Mucosa of rectum (tissue), 2 donors: ENCODE results near the gene LGALS4.
"Not testable (repeated sequence)": the region's sequence is repeated elsewhere in the genome, so short reads cannot be mapped to it uniquely, and the experiment has no call there.

Source experiments
- H3K27ac ChIP-seq, 2 donors: one replicate each; pipeline ENCODE4 v1.7.0; 2013; ENCODE audit warnings: inconsistent platforms in 2 of 2, low read depth in 2 of 2, low read length in 2 of 2
- H3K27me3 ChIP-seq, 2 donors: one replicate each; pipeline ENCODE4 v1.7.0; 2013; ENCODE audit warnings: low read length in 2 of 2; ENCODE audit not compliant: control insufficient read depth in 2 of 2, insufficient read depth in 2 of 2
- H3K36me3 ChIP-seq, 2 donors: one replicate each; pipeline ENCODE4 v1.7.0; 2013; ENCODE audit warnings: low read length in 2 of 2; ENCODE audit not compliant: control insufficient read depth in 2 of 2, insufficient read depth in 2 of 2
- H3K4me1 ChIP-seq, 2 donors: one replicate each; pipeline ENCODE4 v1.7.0; 2013; ENCODE audit warnings: low read length in 2 of 2, mild to moderate bottlenecking in 1 of 2; ENCODE audit not compliant: control insufficient read depth in 2 of 2, insufficient read depth in 2 of 2
- H3K4me3 ChIP-seq, 2 donors: one replicate each; pipeline ENCODE4 v1.7.0; 2013; ENCODE audit warnings: low read length in 2 of 2
- H3K9ac ChIP-seq, 2 donors: one replicate each; pipeline ENCODE4 v1.7.0; 2013; ENCODE audit warnings: low read length in 2 of 2, low read depth in 1 of 2, mild to moderate bottlenecking in 1 of 2
- H3K9me3 ChIP-seq, 2 donors: one replicate each; pipeline ENCODE4 v1.7.0; 2013; ENCODE audit warnings: low read length in 2 of 2; ENCODE audit not compliant: control insufficient read depth in 2 of 2
- donor health status: healthy.
- donor health status: Normal muscosa, but diverticular disease.

LGALS4 gene

DNA sequence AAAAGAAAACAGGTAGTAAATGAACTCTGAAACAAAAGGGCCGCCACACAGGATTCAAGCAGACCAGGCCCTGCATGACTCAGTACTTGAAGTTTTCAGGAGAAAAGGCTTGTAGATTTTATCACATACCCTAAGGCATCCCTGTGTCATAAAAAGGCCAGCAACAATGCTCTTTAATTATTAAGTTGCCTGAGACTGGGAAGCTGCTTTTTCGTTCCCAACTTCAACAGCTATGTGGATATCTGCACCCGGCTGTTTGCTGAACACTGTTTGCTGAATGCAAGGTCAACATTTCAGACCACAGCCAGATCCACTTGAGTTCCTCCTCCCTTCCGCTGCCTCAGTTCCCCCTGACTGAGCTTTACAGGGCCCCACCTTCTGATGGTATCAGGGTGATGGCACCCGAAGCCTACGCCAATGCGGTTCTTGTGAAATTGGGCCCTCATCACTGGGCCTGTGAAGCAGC is 24.9 kb upstream of the LGALS4 start:
- Histone ChIP-seq H3K36me3 (peaks cover 67 to 71% of the 10 kb centered on the region in 2 donors), H3K4me3 (no peak overlapping the region), H3K4me1 (peaks cover 2 to 4% of the 10 kb centered on the region in 2 donors), H3K9ac (no peak overlapping the region), H3K9me3 (no peaks in the 10 kb centered on the region), H3K27ac (no peak overlapping the region), H3K27me3 (no peaks in the 10 kb centered on the region)

- Histone ChIP-seq H3K9me3 (no peaks in the 10 kb centered on the region), H3K4me3 (no peak overlapping the region), H3K27ac (no peak overlapping the region), H3K4me1 (peaks cover 6 to 8% of the 10 kb centered on the region in 2 donors), H3K36me3 (peaks cover 62 to 65% of the 10 kb centered on the region in 2 donors), H3K9ac (no peak overlapping the region), H3K27me3 (no peaks in the 10 kb centered on the region)
Observed at GRCh38 chr19:38836983-38837626, 24.4 kb upstream of the LGALS4 start.

- Histone ChIP-seq H3K4me1 (peaks cover 7 to 9% of the 10 kb centered on the region in 2 donors), H3K36me3 (peaks cover 55 to 58% of the 10 kb centered on the region in 2 donors), H3K9me3 (no peaks in the 10 kb centered on the region), H3K27ac (no peak overlapping the region), H3K27me3 (no peaks in the 10 kb centered on the region), H3K4me3 (no peak overlapping the region), H3K9ac (no peak overlapping the region)
Observed at GRCh38 chr19:38836159-38836982, 23.6 kb upstream of the LGALS4 start.

DNA sequence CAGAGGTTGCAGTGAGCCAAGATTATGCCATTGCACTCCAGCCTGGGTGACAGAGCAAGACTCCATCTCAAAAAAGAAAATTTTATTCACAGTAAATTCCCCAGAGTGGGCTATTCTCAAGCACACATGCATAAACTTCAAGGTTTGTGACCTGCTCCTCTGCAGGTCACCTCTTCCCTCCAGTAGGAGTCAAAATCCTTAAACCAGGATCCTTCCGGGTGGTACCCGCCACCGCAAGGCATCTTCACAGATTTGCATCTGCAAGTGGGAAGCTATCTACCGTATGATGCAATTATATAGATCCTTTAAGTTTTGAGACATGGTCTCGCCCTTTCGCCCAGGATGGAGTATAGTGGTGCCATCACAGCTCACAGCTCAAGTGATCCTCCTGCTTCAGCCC is 21.8 kb upstream of the LGALS4 start:
- H3K36me3 ChIP-seq, result peaks cover 42 to 50% of the 10 kb centered on the region in 2 donors
- H3K9me3 ChIP-seq, result no peaks in the 10 kb centered on the region
- no peaks in the 10 kb centered on the region for H3K27me3 ChIP-seq
- H3K4me1 ChIP-seq, result peaks cover 17 to 18% of the 10 kb centered on the region in 2 donors
- H3K27ac ChIP-seq, result no peak overlapping the region
- no peak overlapping the region for H3K9ac ChIP-seq
- H3K4me3 ChIP-seq, result no peak overlapping the region

DNA sequence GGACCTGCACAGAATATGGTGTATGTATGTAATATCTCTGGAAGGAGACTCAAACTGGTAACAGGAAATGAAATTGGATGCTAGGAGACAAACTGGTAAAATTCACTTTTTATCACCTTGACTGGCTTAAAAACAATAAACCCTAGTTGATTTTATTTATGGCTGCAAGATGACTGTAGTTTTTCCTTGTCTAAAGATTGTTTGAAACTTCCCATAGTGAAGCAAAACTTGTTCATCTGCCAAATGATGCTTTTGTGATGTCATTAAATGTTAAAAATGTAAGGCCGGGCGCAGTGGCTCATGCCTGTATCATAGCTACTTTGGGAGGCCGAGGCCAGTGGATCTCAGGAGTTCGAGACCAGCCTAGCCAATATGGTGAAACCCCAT is 21.4 kb upstream of the LGALS4 start:
- Histone ChIP-seq H3K27ac (peak overlapping the region; percentile 17 to 37), H3K36me3 (peaks cover 37 to 46% of the 10 kb centered on the region in 2 donors), H3K9me3 (no peaks in the 10 kb centered on the region), H3K4me1 (peaks cover 17 to 18% of the 10 kb centered on the region in 2 donors), H3K4me3 (no peak overlapping the region), H3K27me3 (no peaks in the 10 kb centered on the region), H3K9ac (no peak overlapping the region)

GRCh38 chr19:38833092-38833425 is 20.3 kb upstream of the LGALS4 start:
- peaks cover 17% of the 10 kb centered on the region in 2 donors for H3K4me1 ChIP-seq
- H3K27ac ChIP-seq, result peak overlapping the region in 1 of 2 donors; percentile 95
- peaks cover 27 to 41% of the 10 kb centered on the region in 2 donors for H3K36me3 ChIP-seq

DNA sequence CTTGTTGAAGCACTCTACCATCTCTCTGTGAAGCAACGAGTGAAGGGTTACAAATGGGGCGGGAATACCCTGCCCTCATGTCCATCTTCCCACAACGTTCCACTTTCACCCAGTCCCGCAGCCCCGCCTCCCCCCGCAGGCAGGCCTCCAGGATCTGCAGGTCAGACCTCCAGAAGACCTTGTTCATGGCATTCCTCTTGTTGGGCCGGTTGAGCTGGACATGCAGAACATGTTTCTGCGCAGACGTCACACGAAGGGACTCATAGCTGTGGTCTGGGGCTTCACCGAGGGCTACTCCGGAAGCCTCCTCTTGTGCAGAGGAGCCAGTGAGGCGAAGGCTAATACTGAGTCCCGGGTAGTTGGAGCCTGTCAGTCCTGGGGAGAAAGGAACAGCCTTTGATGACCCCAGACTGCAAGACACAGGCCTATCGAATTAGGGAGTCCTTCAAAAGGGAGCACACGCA is 18.4 kb upstream of the LGALS4 start:
- Histone ChIP-seq H3K27ac (peak overlapping the region; percentile 91 to 95), H3K4me1 (peaks cover 16 to 21% of the 10 kb centered on the region in 2 donors), H3K9ac (peak overlapping the region; percentile 93 to 98), H3K4me3 (peak overlapping the region; percentile 94 to 97), H3K36me3 (peaks cover 17 to 35% of the 10 kb centered on the region in 2 donors), H3K27me3 (no peaks in the 10 kb centered on the region), H3K9me3 (no peaks in the 10 kb centered on the region)

More at GRCh38 chr19:38833092-38833425, 20.3 kb upstream of the LGALS4 start:
- H3K9ac ChIP-seq, result peak overlapping the region in 1 of 2 donors; percentile 33
- H3K27me3 ChIP-seq, result no peaks in the 10 kb centered on the region
- no peaks in the 10 kb centered on the region for H3K9me3 ChIP-seq
- no peak overlapping the region for H3K4me3 ChIP-seq

DNA sequence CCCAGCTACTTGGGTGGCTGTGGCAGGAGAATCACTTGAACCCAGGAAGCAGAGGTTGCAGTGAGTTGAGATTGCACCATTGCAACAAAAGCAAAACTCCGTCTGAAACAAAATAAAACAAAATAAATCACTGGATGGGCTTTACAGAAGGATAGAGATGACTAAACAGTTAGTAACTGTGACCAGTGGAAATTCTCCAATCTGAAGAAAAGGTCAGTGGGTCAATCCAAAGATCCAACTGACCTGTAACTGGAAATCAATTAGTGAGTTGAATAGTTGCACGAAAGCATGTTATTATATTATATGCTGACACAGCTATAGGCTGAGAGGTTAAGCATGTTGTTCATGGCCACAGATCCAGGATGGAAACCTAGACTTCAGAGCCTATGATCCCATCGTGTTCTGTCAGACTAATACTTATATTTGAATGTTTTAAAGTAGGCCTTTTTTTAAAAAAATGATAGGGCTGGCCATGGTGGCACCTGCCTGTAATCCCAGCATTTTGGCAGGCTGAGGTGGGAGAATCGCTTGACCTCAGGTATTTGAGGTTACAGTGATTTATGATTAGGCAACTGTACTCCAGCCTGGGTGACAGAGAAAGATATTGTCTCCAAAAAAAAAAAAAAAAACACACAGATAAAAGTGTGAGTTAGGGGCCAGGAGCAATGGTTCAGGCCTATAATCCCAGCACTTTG is 17.4 kb upstream of the LGALS4 start:
- Histone ChIP-seq H3K9me3 (no peaks in the 10 kb centered on the region), H3K27ac (peak overlapping the region in 1 of 2 donors; percentile 95), H3K27me3 (no peaks in the 10 kb centered on the region), H3K36me3 (peaks cover 8 to 32% of the 10 kb centered on the region in 2 donors), H3K9ac (peak overlapping the region in 1 of 2 donors; percentile 32), H3K4me1 (peaks cover 16 to 22% of the 10 kb centered on the region in 2 donors), H3K4me3 (peak overlapping the region; percentile 94 to 97)

- H3K9me3 ChIP-seq, H3K9ac ChIP-seq, H3K27ac ChIP-seq, H3K27me3 ChIP-seq, H3K4me3 ChIP-seq: not testable (repeated sequence)
- H3K4me1 ChIP-seq, result peaks cover 16 to 22% of the 10 kb centered on the region in 2 donors
- peaks cover 8 to 32% of the 10 kb centered on the region in 2 donors for H3K36me3 ChIP-seq
Observed at GRCh38 chr19:38829203-38829602, 16.5 kb upstream of the LGALS4 start.
